Naive thymus-derived CD4-positive, alpha-beta T cell (primary cell): ENCODE results near the gene VSTM5. TPM values are rescaled to one million over a fixed set of nuclear protein-coding genes. Genes with fewer than 3 reads are reported as not detected.
"Not testable (repeated sequence)": the region's sequence is repeated elsewhere in the genome, so short reads cannot be mapped to it uniquely, and the experiment has no call there.

Experiments
- ATAC-seq: fragments of 150-1000 bp; cut with Tn5 transposase; 2 replicates; pipeline ENCODE4 v1.10.0; 2021; ENCODE audit warnings: mild to moderate bottlenecking, moderate library complexity
- CTCF ChIA-PET: fragments of 350-600 bp; sonication (Branson Sonifier 250); formaldehyde crosslinking; loops from one replicate; lab custom pipeline; 2021; ENCODE audit warnings: antibody characterized with exemption; lab: Charles Lee
- POLR2A ChIA-PET: fragments of 350-600 bp; sonication (Branson Sonifier 250); formaldehyde crosslinking; loops from one replicate; lab custom pipeline; 2021; ENCODE audit warnings: antibody characterized with exemption, inconsistent platforms; lab: Charles Lee
- DNase-seq, 9 donors: peaks; one replicate each; pipeline versions ENCODE4 v3.0.0 to v3.0.0-alpha.2; 2020 to 2022; ENCODE audit warnings: mixed read lengths in 1 of 9
- H3K27ac ChIP-seq: one replicate; pipeline ENCODE4 v1.7.0; 2013; ENCODE audit warnings: mild to moderate bottlenecking, low read depth, low read length, moderate library complexity
- H3K27me3 ChIP-seq, 2 donors: one replicate each; pipeline ENCODE4 v1.7.0; 2013; ENCODE audit warnings: low read length in 2 of 2, mild to moderate bottlenecking in 2 of 2, moderate library complexity in 2 of 2; ENCODE audit not compliant: control insufficient read depth in 2 of 2, insufficient read depth in 2 of 2
- H3K36me3 ChIP-seq, 3 experiments: 1 replicate in 2 of 3; 2 replicates in 1 of 3; pipeline ENCODE4 v1.7.0; 2013; ENCODE audit warnings: low read length in 3 of 3, mild to moderate bottlenecking in 3 of 3, moderate library complexity in 1 of 3; ENCODE audit not compliant: insufficient read depth in 3 of 3, control insufficient read depth in 2 of 3
- H3K4me1 ChIP-seq, 2 donors: one replicate each; pipeline ENCODE4 v1.7.0; 2013; ENCODE audit warnings: low read length in 2 of 2, mild to moderate bottlenecking in 2 of 2, moderate library complexity in 1 of 2; ENCODE audit not compliant: control insufficient read depth in 2 of 2, insufficient read depth in 2 of 2
- H3K4me3 ChIP-seq: 2 replicates; pipeline ENCODE4 v1.7.0; 2013; ENCODE audit warnings: mild to moderate bottlenecking, low read length
- H3K9me3 ChIP-seq, 3 experiments: 1 replicate in 2 of 3; 2 replicates in 1 of 3; pipeline ENCODE4 v1.7.0; 2013; ENCODE audit warnings: low read length in 3 of 3; ENCODE audit not compliant: control insufficient read depth in 2 of 3
- H3K27ac Mint-ChIP-seq, 9 donors: one replicate each; pipeline ENCODE4 v1.8.0; 2020 to 2022; ENCODE audit warnings: mixed read lengths in 9 of 9, mild to moderate bottlenecking in 8 of 9, moderate library complexity in 5 of 9, inconsistent platforms in 2 of 9
- H3K27me3 Mint-ChIP-seq, 5 donors: one replicate each; pipeline ENCODE4 v1.8.0; 2021 to 2022; ENCODE audit warnings: mixed read lengths in 5 of 5, mild to moderate bottlenecking in 1 of 5
- H3K36me3 Mint-ChIP-seq, 5 donors: one replicate each; pipeline ENCODE4 v1.8.0; 2020 to 2022; ENCODE audit warnings: mixed read lengths in 5 of 5, mild to moderate bottlenecking in 3 of 5, inconsistent platforms in 1 of 5
- H3K4me1 Mint-ChIP-seq, 7 donors: one replicate each; pipeline ENCODE4 v1.8.0; 2020 to 2022; ENCODE audit warnings: mixed read lengths in 7 of 7, mild to moderate bottlenecking in 3 of 7, inconsistent platforms in 1 of 7
- H3K4me3 Mint-ChIP-seq, 10 donors: one replicate each; pipeline ENCODE4 v1.8.0; 2020 to 2022; ENCODE audit warnings: mild to moderate bottlenecking in 10 of 10, mixed read lengths in 10 of 10, moderate library complexity in 6 of 10, inconsistent platforms in 2 of 10
- H3K9me3 Mint-ChIP-seq, 11 donors: one replicate each; pipeline ENCODE4 v1.8.0; 2020 to 2022; ENCODE audit warnings: mixed read lengths in 11 of 11, mild to moderate bottlenecking in 4 of 11, inconsistent platforms in 1 of 11, moderate library complexity in 1 of 11
- intact Hi-C, 2 donors: fragments of 100-400 bp; cut with micrococcal nuclease; formaldehyde crosslinking; loops; one replicate each; pipeline ENCODE4 v1.15.1; 2023
- polyA plus RNA-seq, 2 donors: library from polyadenylated mRNA; unstranded; fragments of 300-500 nt; fragmentation: Illumina TruSeq; gene quantifications; one replicate each; pipeline ENCODE4 v1.2.3, GENCODE V29; 2021
- total RNA-seq, 6 experiments: library from RNA in 5 of 6; stranded (reverse) in 5 of 6; gene quantifications; 1 replicate in 5 of 6; 2 replicates in 1 of 6; pipeline ENCODE4 v1.2.3 and lab custom pipeline; 2021 to 2026

The VSTM5 gene
- total and polyA plus RNA-seq, 7 experiments from 2014 or later, result not detected

DNA sequence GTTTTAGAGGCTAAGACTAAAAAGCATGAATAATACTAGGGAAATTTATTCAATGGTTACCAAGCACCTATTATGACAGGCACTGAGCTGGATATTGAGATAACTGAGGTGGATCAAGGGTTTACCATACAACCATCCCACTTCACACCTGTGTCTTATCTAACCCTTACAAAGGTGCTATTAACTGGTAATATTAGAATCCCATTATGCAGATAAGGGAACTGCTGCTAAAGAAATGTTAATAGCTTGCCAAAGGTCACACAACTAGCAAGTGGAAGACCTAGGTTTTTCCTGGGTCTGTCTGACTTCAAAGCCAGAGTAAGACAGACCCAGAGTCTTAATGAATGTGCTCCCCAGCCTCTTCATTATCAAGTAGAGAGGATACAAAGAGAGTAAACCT is 21.1 kb upstream of the VSTM5 start:
- H3K9me3 ChIP-seq, result no peaks in the 10 kb centered on the region
- intact Hi-C loops, result no loop called here
- Mint-ChIP-seq H3K36me3 (no peaks in the 10 kb centered on the region), H3K27me3 (peaks cover 1 to 10% (median 5%) of the 10 kb centered on the region in 5 donors), H3K9me3 (peaks cover 0 to 5% (median 0%) of the 10 kb centered on the region in 11 donors), H3K27ac (no peak overlapping the region), H3K4me1 (no peaks in the 10 kb centered on the region), H3K4me3 (no peak overlapping the region)
- ATAC-seq (no peak), DNase-seq (no peak)
- no peak overlapping the region for H3K27ac ChIP-seq
- CTCF ChIA-PET, result no interaction called here
- H3K27me3 ChIP-seq, result peaks cover 0 to 2% of the 10 kb centered on the region in 2 donors
- H3K4me1 ChIP-seq, result no peaks in the 10 kb centered on the region
- no peaks in the 10 kb centered on the region for H3K36me3 ChIP-seq
- no peak overlapping the region for H3K4me3 ChIP-seq
- POLR2A ChIA-PET, result no interaction called here

DNA sequence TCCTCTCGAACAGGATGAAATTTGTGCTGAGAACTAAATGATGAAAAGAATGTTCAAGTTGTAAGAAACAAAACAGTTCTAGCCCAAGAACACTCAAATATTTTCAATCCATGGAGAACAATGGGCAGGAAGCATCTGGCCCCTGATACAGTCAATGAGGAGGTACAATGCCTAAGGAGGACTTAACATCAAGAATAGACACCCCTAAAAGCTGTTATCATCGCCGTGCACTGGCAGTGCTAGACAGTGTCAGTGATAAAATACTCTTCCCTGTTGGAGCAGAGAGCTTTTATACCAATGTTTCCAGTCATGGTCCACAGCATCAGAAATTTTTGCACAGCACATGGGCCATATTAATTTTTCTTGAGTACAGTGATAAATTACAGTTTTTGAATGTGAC is 20.2 kb upstream of the VSTM5 start:
- H3K4me1 Mint-ChIP-seq, result no peaks in the 10 kb centered on the region
- H3K4me1 ChIP-seq, result no peaks in the 10 kb centered on the region
- H3K4me3 Mint-ChIP-seq, result no peak overlapping the region
- no peak overlapping the region for H3K27ac ChIP-seq
- H3K27me3 Mint-ChIP-seq, result peaks cover 0 to 10% (median 5%) of the 10 kb centered on the region in 5 donors
- H3K36me3 Mint-ChIP-seq, result no peaks in the 10 kb centered on the region
- no peak overlapping the region for H3K4me3 ChIP-seq
- H3K36me3 ChIP-seq, result no peaks in the 10 kb centered on the region
- H3K9me3 ChIP-seq, result no peaks in the 10 kb centered on the region
- intact Hi-C loops, result no loop called here
- CTCF ChIA-PET, result no interaction called here
- POLR2A ChIA-PET, result no interaction called here
- H3K27me3 ChIP-seq, result peaks cover 0 to 2% of the 10 kb centered on the region in 2 donors
- ATAC-seq (no peak), DNase-seq (no peak)
- H3K9me3 Mint-ChIP-seq, result peaks cover 0 to 5% (median 0%) of the 10 kb centered on the region in 11 donors
- no peak overlapping the region for H3K27ac Mint-ChIP-seq

DNA sequence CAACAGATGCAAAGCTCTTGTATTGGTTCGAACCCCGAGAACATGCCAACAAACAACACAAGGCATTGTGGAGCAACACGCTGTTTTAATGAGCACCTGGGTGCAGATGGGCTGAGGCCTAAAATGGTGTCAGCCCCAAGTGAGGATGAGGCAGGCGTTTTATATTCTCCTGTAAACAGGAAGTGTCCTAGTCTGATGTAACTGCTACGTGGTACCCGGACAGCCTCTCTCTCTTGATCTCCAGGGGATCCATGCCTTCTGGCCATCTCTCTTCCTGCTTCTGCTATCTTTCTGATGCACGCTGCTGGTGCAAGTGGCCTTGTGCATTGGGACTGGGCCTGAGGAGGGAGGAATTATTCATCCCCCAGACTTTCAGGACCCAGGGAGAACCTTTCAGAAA is 19.4 kb upstream of the VSTM5 start:
- no peak overlapping the region for H3K27ac Mint-ChIP-seq
- no peaks in the 10 kb centered on the region for H3K36me3 ChIP-seq
- POLR2A ChIA-PET, result no interaction called here
- no peaks in the 10 kb centered on the region for H3K4me1 ChIP-seq
- no peaks in the 10 kb centered on the region for H3K4me1 Mint-ChIP-seq
- ATAC-seq, result no peak
- peaks cover 0 to 2% of the 10 kb centered on the region in 2 donors for H3K27me3 ChIP-seq
- H3K27me3 Mint-ChIP-seq, result peaks cover 0 to 10% (median 5%) of the 10 kb centered on the region in 5 donors
- no peaks in the 10 kb centered on the region for H3K36me3 Mint-ChIP-seq
- H3K4me3 ChIP-seq, result no peak overlapping the region
- H3K9me3 ChIP-seq, result no peaks in the 10 kb centered on the region
- no peak for DNase-seq
- no peak overlapping the region for H3K27ac ChIP-seq
- CTCF ChIA-PET, result no interaction called here
- intact Hi-C loops, result no loop called here
- peaks cover 0 to 5% (median 0%) of the 10 kb centered on the region in 11 donors for H3K9me3 Mint-ChIP-seq
- H3K4me3 Mint-ChIP-seq, result no peak overlapping the region

DNA sequence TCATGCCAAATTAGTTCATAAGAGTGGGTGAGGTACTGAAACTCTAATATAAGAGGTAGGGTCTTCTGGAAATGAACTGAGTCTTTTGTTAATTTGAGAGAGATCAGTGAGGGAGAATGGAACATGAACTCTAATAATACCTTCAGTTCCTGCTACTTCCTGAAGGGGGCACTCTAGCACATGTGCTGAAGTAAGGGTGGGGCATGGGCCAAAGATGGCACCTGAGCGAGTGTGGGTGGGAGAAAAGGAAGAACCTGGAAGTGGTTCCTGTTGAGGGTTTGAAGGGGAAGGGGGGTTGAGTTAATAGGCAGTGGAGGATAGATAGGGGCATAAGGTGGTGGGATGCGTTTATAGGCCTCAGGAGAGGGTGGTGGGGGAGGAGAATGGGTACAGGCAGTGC is 18.0 kb upstream of the VSTM5 start:
- H3K9me3 Mint-ChIP-seq, H3K4me1 Mint-ChIP-seq, H3K27ac ChIP-seq, H3K4me3 ChIP-seq, intact Hi-C loops, H3K36me3 Mint-ChIP-seq, CTCF ChIA-PET, H3K27me3 ChIP-seq, H3K9me3 ChIP-seq, H3K36me3 ChIP-seq, ATAC-seq, H3K4me1 ChIP-seq, H3K4me3 Mint-ChIP-seq, DNase-seq, POLR2A ChIA-PET, H3K27ac Mint-ChIP-seq: not testable (repeated sequence)
- H3K27me3 Mint-ChIP-seq, result peaks cover 0 to 17% (median 5%) of the 10 kb centered on the region in 5 donors

DNA sequence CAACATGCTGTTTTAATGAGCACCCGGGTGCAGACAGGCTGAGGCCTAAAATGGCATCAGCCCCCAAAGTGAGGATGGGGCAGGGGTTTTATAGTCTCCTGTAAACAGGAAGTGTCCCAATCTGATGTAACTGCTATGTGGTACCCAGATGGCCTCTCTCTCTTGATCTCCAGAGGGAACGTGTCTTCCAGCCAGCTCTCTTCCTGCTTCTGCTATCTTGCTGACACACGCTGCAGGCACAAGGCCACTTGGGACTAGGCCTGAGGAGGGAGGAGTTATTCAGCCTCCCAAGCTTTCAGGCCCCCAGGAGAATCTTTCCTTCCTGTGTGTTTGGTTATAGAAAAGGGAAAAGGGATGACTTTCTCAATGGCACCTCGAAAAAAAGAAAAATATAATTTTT is 11.4 kb upstream of the VSTM5 start:
- Histone ChIP-seq H3K27me3 (no peaks in the 10 kb centered on the region), H3K27ac (no peak overlapping the region), H3K4me3 (no peak overlapping the region), H3K9me3 (no peaks in the 10 kb centered on the region), H3K4me1 (no peaks in the 10 kb centered on the region), H3K36me3 (no peaks in the 10 kb centered on the region)
- CTCF ChIA-PET, result no interaction called here
- intact Hi-C loops, result no loop called here
- ATAC-seq, result no peak
- DNase-seq, result no peak
- Mint-ChIP-seq H3K36me3 (no peaks in the 10 kb centered on the region), H3K9me3 (no peaks in the 10 kb centered on the region), H3K27me3 (peaks cover 0 to 8% (median 0%) of the 10 kb centered on the region in 5 donors), H3K27ac (no peak overlapping the region), H3K4me1 (no peaks in the 10 kb centered on the region), H3K4me3 (no peak overlapping the region)
- POLR2A ChIA-PET, result no interaction called here

DNA sequence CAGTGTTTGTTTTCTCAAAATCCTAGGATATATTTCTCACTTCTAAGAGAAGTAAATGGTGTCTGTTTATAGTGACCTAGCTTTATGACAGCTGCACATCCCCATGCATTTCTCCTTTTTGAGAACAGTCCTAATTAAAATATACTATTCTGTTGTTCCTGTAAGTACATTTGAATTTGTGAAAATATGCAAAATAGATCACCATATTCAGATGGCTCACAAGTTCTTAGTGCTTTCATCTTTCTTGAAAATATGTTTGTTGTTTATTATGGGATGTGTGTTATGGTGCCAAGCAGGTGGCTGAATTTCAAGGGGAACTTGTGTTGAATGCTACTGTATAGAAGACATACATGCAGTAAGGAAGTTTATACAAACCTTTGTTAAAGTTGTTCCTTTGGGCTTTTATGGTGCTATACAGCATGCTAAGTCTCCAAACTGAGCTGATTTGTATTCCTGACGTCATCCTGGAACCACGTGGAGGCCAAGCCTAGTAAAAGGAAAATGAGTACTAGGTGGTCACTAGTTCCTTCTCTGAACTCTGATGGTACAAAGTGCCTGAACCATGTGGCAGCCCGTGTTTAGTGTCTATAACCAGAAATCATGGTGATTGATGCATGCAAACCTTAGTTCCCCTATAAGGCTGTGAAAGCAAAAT is 7.8 kb upstream of the VSTM5 start:
- Histone ChIP-seq H3K27ac (no peak overlapping the region), H3K36me3 (no peaks in the 10 kb centered on the region), H3K27me3 (no peaks in the 10 kb centered on the region), H3K9me3 (no peaks in the 10 kb centered on the region), H3K4me1 (no peaks in the 10 kb centered on the region), H3K4me3 (no peak overlapping the region)
- peaks cover 0 to 15% (median 0%) of the 10 kb centered on the region in 5 donors for H3K27me3 Mint-ChIP-seq
- no peak for ATAC-seq
- H3K4me1 Mint-ChIP-seq, result no peaks in the 10 kb centered on the region
- no peak overlapping the region for H3K4me3 Mint-ChIP-seq
- peaks cover 0 to 3% (median 0%) of the 10 kb centered on the region in 11 donors for H3K9me3 Mint-ChIP-seq
- no peak overlapping the region for H3K27ac Mint-ChIP-seq
- ChIA-PET POLR2A (no interaction called here), CTCF (no interaction called here)
- intact Hi-C loops, result no loop called here
- H3K36me3 Mint-ChIP-seq, result no peaks in the 10 kb centered on the region
- no peak for DNase-seq

DNA sequence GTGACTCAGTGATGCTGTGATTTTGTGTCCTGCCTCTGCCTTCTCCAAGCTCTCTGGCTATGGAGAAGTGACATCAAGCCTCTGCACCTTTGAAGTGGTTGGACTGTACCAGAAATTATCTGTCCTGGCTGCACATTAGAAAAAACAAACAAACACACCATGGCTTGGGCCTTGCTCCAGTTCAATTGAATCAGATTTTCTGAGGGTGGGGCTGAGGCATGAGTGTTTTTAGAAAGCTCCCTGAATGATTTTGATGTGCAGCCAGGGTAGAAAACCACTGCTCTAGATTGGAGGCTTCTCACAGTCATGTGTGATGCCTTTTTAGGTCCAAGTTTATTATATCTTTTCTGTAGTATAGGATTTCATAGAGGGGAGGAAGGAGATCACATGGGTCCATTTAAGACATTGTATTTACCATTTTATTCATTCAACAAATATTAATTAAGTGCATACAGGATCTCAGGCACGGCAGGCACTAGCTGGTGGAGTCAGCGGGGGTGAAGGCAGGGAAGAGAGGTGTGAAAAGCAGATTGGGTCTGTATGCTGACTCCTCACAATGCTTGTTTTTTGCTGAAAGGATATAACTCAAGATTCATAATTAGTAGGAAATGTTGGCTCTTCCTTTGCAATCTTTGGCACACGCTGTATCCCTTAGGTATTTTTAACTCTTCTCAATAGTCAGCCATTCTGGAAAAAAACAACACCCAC is 7.1 kb upstream of the VSTM5 start:
- Mint-ChIP-seq H3K27me3 (peaks cover 0 to 21% (median 3%) of the 10 kb centered on the region in 5 donors), H3K4me1 (no peaks in the 10 kb centered on the region), H3K27ac (no peak overlapping the region), H3K9me3 (peaks cover 0 to 6% (median 0%) of the 10 kb centered on the region in 11 donors), H3K4me3 (no peak overlapping the region), H3K36me3 (no peaks in the 10 kb centered on the region)
- Histone ChIP-seq H3K27me3 (no peaks in the 10 kb centered on the region), H3K9me3 (no peaks in the 10 kb centered on the region), H3K27ac (no peak overlapping the region), H3K36me3 (no peaks in the 10 kb centered on the region), H3K4me1 (no peaks in the 10 kb centered on the region), H3K4me3 (no peak overlapping the region)
- ATAC-seq, result no peak
- POLR2A ChIA-PET, result no interaction called here
- CTCF ChIA-PET, result no interaction called here
- intact Hi-C loops, result no loop called here
- no peak for DNase-seq
